HEK293 (cell line): ENCODE measurements around the gene UHRF1.

Experiments
- CTCF ChIA-PET: fragments of 350-600 bp; formaldehyde crosslinking; extraction: SDS; loops from one replicate; lab custom pipeline; 2021; ENCODE audit warnings: antibody characterized with exemption; lab: Yijun Ruan, JAX
- POLR2A ChIA-PET: fragments of 300-600 bp; formaldehyde crosslinking; extraction: SDS; loops from one replicate; lab custom pipeline; 2020; ENCODE audit warnings: antibody characterized with exemption, inconsistent platforms; lab: Yijun Ruan, JAX
- H3K27ac ChIP-seq: fragments of 200-500 bp; sonication (Bioruptor generic); 2 replicates; pipeline ENCODE4 v1.5.1; 2014; ENCODE audit warnings: low read depth, low read length, control low read depth, inconsistent platforms; ENCODE audit errors: extremely low read depth
- H3K36me3 ChIP-seq, 2 experiments: fragments of 200-500 bp in 1 of 2; sonication (Bioruptor generic) in 1 of 2; 1 replicate in 1 of 2; 2 replicates in 1 of 2; pipeline ENCODE4 v1.5.1; 2014 to 2017; ENCODE audit warnings: inconsistent platforms in 2 of 2, low read length in 2 of 2; ENCODE audit not compliant: control insufficient read depth in 2 of 2, insufficient read depth in 1 of 2
- H3K4me1 ChIP-seq: fragments of 200-500 bp; sonication (Bioruptor generic); 2 replicates; pipeline ENCODE4 v1.5.1; 2014; ENCODE audit warnings: mild to moderate bottlenecking, low read length, inconsistent platforms; ENCODE audit not compliant: control insufficient read depth, insufficient read depth
- H3K4me3 ChIP-seq: 2 replicates; pipeline ENCODE4 v1.5.1; 2011; ENCODE audit warnings: low read depth, mild to moderate bottlenecking, control low read depth, low read length, moderate library complexity
- H3K9me3 ChIP-seq: fragments of 200-500 bp; sonication (Bioruptor generic); 2 replicates; pipeline ENCODE4 v1.5.1; 2014; ENCODE audit warnings: low read depth, low read length, inconsistent platforms; ENCODE audit not compliant: control insufficient read depth, insufficient read depth
- GLIS1 ChIP-seq: fragments of 450-650 bp; formaldehyde crosslinking; IDR thresholded peaks from 2 replicates; pipeline ENCODE4 v1.5.1; 2016; ENCODE audit warnings: missing biosample characterization, missing genetic modification characterization
- IKZF3 ChIP-seq: fragments of 450-650 bp; IDR thresholded peaks from 2 replicates; pipeline ENCODE4 v1.5.0; 2018; ENCODE audit warnings: missing biosample characterization, mild to moderate bottlenecking, missing genetic modification characterization, moderate library complexity
- KLF8 ChIP-seq: fragments of 450-650 bp; formaldehyde crosslinking; IDR thresholded peaks from 2 replicates; pipeline ENCODE4 v1.5.1; 2016; ENCODE audit warnings: missing biosample characterization, missing genetic modification characterization
- SCRT1 ChIP-seq: fragments of 450-650 bp; formaldehyde crosslinking; IDR thresholded peaks from 2 replicates; pipeline ENCODE4 v1.5.1; 2016; ENCODE audit warnings: missing biosample characterization, missing genetic modification characterization, borderline replicate concordance
- SCRT2 ChIP-seq: fragments of 450-650 bp; formaldehyde crosslinking; IDR thresholded peaks from 2 replicates; pipeline ENCODE4 v1.5.1; 2016; ENCODE audit warnings: missing biosample characterization, missing genetic modification characterization
- ZNF114 ChIP-seq: fragments of 450-650 bp; formaldehyde crosslinking; IDR thresholded peaks from 2 replicates; pipeline ENCODE4 v1.5.0; 2017; ENCODE audit warnings: missing biosample characterization, missing genetic modification characterization
- ZNF121 ChIP-seq: fragments of 450-650 bp; formaldehyde crosslinking; IDR thresholded peaks from 2 replicates; pipeline ENCODE4 v1.5.1; 2016; ENCODE audit warnings: missing biosample characterization, missing genetic modification characterization
- ZNF146 ChIP-seq: fragments of 450-650 bp; formaldehyde crosslinking; IDR thresholded peaks from 2 replicates; pipeline ENCODE4 v1.5.1; 2016; ENCODE audit warnings: missing biosample characterization, missing genetic modification characterization
- ZNF155 ChIP-seq: fragments of 450-650 bp; formaldehyde crosslinking; IDR thresholded peaks from 2 replicates; pipeline ENCODE4 v1.5.1; 2016; ENCODE audit warnings: missing biosample characterization, missing genetic modification characterization
- ZNF280D ChIP-seq: fragments of 450-650 bp; formaldehyde crosslinking; IDR thresholded peaks from 2 replicates; pipeline ENCODE4 v1.5.1; 2016; ENCODE audit warnings: missing biosample characterization, missing genetic modification characterization
- ZNF513 ChIP-seq: fragments of 450-650 bp; IDR thresholded peaks from 2 replicates; pipeline ENCODE4 v1.5.1; 2018; ENCODE audit warnings: missing biosample characterization, missing genetic modification characterization
- ZNF580 ChIP-seq: fragments of 450-650 bp; formaldehyde crosslinking; IDR thresholded peaks from 2 replicates; pipeline ENCODE4 v1.5.1; 2016; ENCODE audit warnings: missing biosample characterization, missing genetic modification characterization
- ZNF639 ChIP-seq: fragments of 450-650 bp; formaldehyde crosslinking; IDR thresholded peaks from 2 replicates; pipeline ENCODE4 v1.5.1; 2016; ENCODE audit warnings: missing biosample characterization, missing genetic modification characterization
- ZSCAN5A ChIP-seq: fragments of 450-650 bp; formaldehyde crosslinking; IDR thresholded peaks from 2 replicates; pipeline ENCODE4 v1.5.1; 2016; ENCODE audit warnings: missing biosample characterization, missing genetic modification characterization

Gene UHRF1

GRCh38 chr19:4962085-4962619 is 52.9 kb downstream of the UHRF1 start:
- no peaks in the 10 kb centered on the region for H3K4me1 ChIP-seq
- H3K36me3 ChIP-seq, result peaks cover 44 to 56% of the 10 kb centered on the region in 2 experiments
- H3K9me3 ChIP-seq, result no peaks in the 10 kb centered on the region
- no peak overlapping the region for H3K4me3 ChIP-seq
- TF ChIP-seq SCRT2 (tag by site-specific recombination) (no peak), KLF8 (tag by site-specific recombination) (peak; percentile 37; the same call in 1 of the 2 replicates), ZSCAN5A (tag by site-specific recombination) (no peak)
- ChIA-PET CTCF (no interaction called here), POLR2A (interaction anchor here (0.6 kb wide), 1 partner anchor 11 kb away, joined by 5 read pairs; no protein-coding TSS in a partner anchor)
- H3K27ac ChIP-seq, result no peak overlapping the region

GRCh38 chr19:4965061-4965460 is 55.8 kb downstream of the UHRF1 start:
- Histone ChIP-seq H3K27ac (no peak overlapping the region), H3K4me1 (peaks cover 3% of the 10 kb centered on the region), H3K4me3 (no peak overlapping the region), H3K9me3 (no peaks in the 10 kb centered on the region), H3K36me3 (peaks cover 28 to 32% of the 10 kb centered on the region in 2 experiments)
- ChIA-PET CTCF (interaction anchor here (1.2 kb wide), 1 partner anchor 37 kb away, joined by 3 read pairs; no protein-coding TSS in a partner anchor), POLR2A (no interaction called here)
- TF ChIP-seq ZNF146 (tag by site-specific recombination) (peak; percentile 100), SCRT1 (tag by site-specific recombination) (no peak), ZNF580 (tag by site-specific recombination) (peak; percentile 64; the same call in 1 of the 2 replicates), ZNF513 (tag by site-specific recombination) (no peak), ZNF121 (peak; percentile 53; the same call in 1 of the 2 replicates), ZNF639 (tag by site-specific recombination) (0 out of 2 replicates have a peak, but pooled peaks have one; percentile 33), IKZF3 (no peak), ZNF280D (peak; percentile 90)

- CTCF ChIA-PET, result interaction anchor here (1.2 to 1.4 kb wide), 2 partner anchors 60 to 65 kb away, joined by 5 to 7 read pairs; no protein-coding TSS in a partner anchor
- H3K27ac ChIP-seq, result 0 out of 2 replicates have a peak overlapping the region, but pooled peaks have one; percentile 10
- peaks cover 23 to 26% of the 10 kb centered on the region in 2 experiments for H3K36me3 ChIP-seq
- TF ChIP-seq GLIS1 (tag by site-specific recombination), result peak; percentile 74
- no peak for TF ChIP-seq ZNF155
- no peak for TF ChIP-seq ZNF114 (tag by site-specific recombination)
- H3K4me3 ChIP-seq, result no peak overlapping the region
- peaks cover 3% of the 10 kb centered on the region for H3K4me1 ChIP-seq
- POLR2A ChIA-PET, result no interaction called here
- no peaks in the 10 kb centered on the region for H3K9me3 ChIP-seq
Measured at GRCh38 chr19:4966591-4966990, 57.3 kb downstream of the UHRF1 start.
